Fibroblast of peridontal ligament (primary cell): Measurements from ENCODE around the gene CCBE1.
"Not testable (repeated sequence)": the region's sequence is repeated elsewhere in the genome, so short reads cannot be mapped to it uniquely, and the experiment has no call there.

ENCODE experiments used
- DNase-seq: peaks from one replicate; pipeline ENCODE4 v3.0.0-alpha.2; 2010; ENCODE audit errors: extremely low read depth

The CCBE1 gene

DNA sequence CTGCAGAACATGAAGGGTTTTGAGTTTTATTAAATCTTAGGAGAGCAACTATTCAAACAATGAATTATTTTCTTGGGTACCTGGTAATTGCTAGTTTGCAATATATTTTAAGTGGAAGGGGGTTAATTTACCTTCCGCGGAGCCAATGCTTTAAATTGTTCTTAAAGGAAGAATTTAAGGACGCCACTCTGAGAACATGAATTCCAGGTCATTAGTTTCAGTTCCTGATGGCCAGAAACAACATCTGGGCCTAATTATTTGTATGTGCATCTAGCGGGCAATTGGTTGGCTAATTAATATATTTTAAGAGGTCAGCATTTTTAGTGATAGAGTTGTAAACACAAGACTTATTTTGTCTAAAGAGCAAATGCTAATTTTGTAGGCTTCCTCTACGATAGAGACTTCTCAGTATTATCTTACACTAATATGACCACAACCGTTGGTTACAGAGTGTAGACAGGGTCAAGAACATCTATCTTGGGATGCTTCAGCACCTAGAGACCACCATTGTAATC is 40.8 kb downstream of the CCBE1 start:
- no peak for DNase-seq

DNA sequence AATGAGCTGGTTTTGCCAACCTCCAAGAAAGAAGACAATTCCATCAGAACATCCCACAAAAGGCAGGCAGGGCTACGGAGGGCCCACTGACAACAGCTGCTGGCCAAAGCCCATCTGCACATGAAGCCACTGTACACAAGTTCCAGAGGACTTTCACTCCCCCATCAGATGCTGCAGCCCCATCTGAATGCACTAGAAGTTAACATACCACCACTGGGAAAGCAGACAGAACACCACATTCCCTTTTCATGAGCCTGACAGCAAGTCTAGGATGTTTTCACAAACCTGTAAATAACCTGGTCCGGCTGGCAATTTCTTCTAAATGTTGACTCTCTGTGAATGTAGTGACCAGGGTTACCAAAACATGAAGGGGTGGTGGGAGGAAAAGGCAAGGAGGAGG is 41.5 kb downstream of the CCBE1 start:
- DNase-seq, result no peak

GRCh38 chr18:59651071-59651470 is 46.2 kb downstream of the CCBE1 start:
- DNase-seq, result no peak

DNA sequence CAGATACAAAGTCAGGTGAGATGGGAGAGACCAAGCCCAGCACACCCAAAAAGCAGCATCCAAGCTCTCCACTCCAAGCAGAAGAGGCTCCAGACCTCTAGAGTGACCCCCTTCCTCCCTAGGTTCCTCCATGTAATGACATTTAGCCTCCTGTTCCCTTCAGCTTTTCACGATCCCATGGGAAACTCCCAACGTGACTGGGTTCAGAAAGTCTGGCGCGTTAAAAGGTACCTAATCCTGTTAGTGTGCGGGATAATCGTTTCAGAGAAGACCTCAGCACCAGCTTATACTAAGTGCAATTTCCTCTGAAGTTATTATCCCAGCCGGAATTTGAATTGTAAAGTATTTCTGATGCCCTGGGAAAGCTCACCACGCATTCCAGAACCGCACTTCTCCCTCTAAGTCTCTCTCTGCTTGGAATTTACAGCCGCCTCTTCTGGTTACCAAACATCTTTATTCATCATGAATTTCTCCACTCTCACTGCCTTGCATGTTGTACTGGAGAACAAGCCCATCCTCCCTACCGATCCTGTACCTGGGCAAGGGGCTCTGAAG is 46.9 kb downstream of the CCBE1 start:
- peak; percentile 64 for DNase-seq

- no peak for DNase-seq
Observed at GRCh38 chr18:59649591-59649990, 47.6 kb downstream of the CCBE1 start.

GRCh38 chr18:59648469-59648868 is 48.8 kb downstream of the CCBE1 start:
- DNase-seq, result not testable (repeated sequence)

DNA sequence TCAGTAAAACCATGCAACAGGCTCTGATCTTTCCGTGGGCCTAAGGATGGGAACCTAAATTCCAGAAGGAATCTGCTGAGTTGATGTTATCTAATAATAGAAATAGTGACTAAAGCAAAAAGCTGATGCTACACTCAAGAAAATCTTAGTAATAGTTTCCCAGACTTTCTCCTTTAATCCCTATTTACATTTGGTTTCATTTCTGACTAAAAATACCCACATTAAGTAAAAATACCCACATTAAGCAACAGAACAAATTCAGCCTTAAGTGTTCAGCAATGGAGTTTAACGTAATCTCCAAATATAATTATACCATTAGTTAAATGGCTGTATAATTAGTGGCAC is 50.3 kb downstream of the CCBE1 start:
- DNase-seq, result peak; percentile 64

- peak; percentile 37 for DNase-seq
Observed at GRCh38 chr18:59646228-59646962, 50.8 kb downstream of the CCBE1 start.

DNA sequence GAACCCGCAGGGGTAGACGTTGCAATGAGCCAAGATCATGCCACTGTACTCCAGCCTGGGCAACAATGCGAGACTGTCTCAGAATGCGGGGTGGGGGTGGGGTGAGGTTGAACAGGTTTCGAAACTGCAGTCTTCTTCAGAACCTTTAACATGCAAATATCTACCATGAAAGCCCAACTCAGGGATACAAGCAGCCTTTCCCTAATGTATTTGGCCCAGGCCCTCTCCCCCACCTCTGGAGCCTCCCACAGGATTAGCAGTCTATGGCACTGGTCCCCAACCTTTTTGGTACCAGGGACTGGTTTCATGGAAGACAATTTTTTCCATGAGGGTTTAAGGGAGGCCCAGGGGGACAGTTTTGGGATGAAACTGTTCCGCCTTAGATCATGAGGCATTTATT is 53.5 kb downstream of the CCBE1 start:
- DNase-seq, result no peak

DNA sequence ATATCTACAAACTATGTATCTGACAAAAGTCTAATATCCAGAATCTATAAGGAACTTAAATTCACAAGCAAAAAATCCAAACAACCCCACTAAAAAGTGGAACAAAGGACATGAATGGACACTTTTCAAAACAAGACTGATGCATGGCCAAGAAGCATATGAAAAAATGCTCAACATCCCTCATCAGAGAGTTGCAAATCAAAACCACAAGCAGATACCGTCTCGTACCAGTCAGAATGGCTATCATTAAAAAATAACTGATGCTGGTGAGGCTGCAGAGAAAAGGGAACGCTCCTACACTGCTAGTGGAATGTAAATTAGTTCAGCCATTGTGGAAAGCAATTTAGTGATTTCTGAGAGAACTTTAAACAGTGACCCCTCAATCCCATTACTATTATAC is 56.5 kb downstream of the CCBE1 start:
- peak; percentile 73 for DNase-seq

GRCh38 chr18:59639821-59640220 is 57.4 kb downstream of the CCBE1 start:
- DNase-seq, result no peak

DNA sequence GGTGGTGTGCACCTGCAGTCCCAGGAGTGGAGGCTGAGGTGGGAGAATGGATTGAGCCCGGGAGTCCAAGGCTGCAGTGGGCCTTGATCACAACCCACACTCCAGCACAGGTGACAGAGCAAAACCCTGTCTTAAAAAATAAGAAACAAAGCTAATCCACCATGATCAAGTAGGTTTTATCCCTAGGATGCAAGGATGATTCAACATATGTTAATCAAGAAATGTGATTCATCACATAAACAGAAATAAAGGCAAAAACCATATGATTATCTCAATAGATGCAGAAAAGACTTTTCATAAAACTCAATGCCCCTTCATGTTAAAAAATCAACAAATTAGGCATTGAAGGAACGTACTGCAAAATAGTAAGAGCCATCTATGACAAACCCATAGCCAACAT is 58.1 kb downstream of the CCBE1 start:
- DNase-seq, result no peak

DNA sequence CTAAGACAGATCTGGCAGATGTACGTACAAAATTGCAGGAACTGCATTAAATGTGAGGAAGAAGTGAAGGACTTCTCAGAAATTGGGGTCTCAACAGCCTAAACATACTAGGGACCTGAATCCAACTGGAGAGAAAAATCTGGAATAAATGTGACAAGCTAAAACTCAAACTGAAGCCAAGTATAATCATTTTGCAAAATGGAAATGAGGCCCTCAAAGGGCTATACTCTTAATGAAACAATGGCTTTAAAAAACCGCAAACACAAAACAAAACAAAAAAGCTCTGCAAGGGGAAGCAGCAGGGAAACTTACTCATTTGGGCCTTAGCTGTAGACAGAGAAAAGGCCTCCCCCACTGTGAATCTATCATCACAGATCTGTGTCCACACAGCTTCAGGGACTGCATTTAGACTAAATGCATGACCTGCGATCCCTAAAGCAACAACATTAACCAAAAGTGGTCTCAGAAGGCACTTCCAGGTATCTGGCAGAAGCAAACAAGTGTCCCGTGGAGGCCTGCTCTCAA is 63.2 kb downstream of the CCBE1 start:
- DNase-seq, result no peak

DNA sequence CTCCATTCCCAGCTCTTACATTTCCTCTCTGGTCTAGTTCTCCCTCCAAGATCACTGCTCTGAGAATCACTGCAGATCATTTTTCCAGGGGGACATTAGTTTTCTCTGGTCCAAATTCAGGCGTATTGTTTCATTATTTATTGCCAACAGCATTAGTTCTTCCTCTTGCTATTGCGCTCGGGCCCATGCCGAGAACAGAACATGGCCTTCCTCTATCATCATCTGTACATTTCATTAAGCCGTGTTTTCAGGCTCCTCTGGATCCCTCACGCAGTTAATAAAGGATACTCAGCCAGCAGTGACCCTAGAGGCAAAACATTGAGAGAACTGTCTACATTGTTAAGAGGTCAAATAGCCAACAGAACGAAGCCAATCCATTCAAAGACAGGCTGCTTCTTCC is 63.9 kb downstream of the CCBE1 start:
- no peak for DNase-seq

- peak; percentile 63 for DNase-seq
Observed at GRCh38 chr18:59631583-59632181, 65.5 kb downstream of the CCBE1 start.

DNA sequence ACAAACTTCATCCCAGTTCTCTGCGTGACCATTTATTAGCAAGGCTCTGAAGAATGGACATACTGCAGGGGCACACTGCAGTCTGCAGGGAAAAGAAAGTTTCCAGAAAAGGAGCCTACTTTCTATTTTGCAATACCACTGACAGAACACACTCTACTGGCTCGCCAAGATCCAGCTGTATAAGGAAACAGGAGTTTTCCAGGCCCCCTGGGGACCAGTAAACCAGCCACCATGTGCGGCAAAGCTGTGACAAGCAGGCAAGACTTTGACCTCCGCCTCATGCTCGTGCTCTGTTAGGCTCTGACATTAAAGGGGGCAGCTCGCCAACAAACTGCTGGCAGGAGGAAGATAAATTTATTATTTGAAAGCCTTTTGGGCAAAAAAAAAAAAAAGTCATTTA is 67.3 kb downstream of the CCBE1 start:
- no peak for DNase-seq

DNA sequence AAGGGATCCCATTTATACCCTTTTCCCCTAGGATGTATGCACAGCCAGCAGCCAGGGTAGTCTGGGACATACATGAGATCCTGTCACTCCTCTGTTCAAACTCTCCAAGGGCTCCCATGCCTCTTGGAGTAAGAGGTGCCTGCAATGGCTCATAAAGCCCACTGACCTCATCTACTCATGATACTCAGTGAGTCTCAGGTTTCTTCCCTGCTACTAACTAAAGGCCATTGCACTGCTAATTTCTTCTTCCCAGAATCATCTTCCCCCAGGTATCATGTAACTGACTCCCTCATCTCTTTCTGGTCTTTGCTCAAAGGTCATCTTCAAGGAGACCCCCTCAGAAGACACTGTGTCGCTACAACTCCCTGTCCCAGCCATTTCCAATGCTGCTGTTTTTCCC is 68.2 kb downstream of the CCBE1 start:
- no peak for DNase-seq

- DNase-seq, result no peak
Observed at GRCh38 chr18:59627414-59627813, 69.8 kb downstream of the CCBE1 start.

DNA sequence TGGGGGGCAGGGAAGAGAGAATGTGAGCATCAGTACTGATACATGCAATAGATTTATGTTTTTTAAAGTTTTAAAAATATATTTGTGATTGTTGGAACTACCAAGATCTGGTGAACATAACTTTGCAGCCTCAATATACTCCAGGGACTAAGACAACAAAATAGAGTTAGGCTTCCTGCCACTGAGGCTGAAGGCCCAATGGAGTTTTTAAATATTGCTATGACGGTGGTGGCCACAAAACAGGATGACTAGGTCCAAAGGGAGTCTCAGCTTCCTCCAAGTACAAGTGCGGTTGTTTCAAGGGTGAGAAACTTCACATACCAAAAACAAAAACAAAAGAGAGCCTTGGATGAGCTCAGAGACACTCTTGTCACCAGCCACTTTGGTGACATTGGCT is 72.9 kb downstream of the CCBE1 start:
- peak; percentile 45 for DNase-seq

- DNase-seq, result peak; percentile 84
Observed at GRCh38 chr18:59623456-59624368, 73.5 kb downstream of the CCBE1 start.

DNA sequence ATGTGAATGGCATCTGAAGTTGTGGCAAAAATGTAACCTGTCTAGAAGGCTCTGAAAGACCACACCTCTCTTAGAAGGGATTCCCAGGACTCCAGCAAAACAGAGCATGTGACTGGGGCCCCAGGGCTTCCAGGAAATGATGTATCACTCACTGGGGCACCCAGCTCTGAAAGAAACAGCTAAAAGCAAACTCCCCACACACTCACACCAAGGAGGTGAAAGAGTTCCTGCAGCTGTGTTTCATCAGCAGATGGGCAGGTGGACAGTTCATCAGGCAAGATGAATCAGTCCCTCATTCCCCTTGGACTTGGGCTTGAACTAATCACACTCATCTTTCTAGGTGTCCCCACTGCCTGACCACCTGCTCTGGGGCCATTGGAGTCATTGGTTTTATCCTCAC is 76.2 kb downstream of the CCBE1 start:
- no peak for DNase-seq

DNA sequence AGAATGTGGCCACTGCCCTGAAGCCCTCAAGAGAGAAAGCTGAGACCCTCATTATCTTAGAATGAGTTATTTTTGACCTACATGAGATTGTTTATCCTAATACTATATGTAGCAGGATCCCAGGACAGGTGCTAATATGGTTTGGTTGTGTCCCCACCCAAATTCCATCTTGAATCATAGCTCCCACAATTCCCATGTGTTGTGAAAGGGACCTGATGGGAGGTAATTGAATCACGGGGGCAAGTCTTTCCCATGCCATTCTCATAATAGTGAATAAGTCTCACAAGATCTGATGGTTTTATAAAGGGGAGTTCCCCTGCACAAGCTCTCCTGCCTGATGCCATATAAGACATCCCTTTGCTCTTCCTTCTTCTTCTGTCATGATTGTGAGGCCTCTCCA is 76.8 kb downstream of the CCBE1 start:
- DNase-seq, result no peak
